ENCODE measurements around the gene HOXA13.

The HOXA13 gene

DNA sequence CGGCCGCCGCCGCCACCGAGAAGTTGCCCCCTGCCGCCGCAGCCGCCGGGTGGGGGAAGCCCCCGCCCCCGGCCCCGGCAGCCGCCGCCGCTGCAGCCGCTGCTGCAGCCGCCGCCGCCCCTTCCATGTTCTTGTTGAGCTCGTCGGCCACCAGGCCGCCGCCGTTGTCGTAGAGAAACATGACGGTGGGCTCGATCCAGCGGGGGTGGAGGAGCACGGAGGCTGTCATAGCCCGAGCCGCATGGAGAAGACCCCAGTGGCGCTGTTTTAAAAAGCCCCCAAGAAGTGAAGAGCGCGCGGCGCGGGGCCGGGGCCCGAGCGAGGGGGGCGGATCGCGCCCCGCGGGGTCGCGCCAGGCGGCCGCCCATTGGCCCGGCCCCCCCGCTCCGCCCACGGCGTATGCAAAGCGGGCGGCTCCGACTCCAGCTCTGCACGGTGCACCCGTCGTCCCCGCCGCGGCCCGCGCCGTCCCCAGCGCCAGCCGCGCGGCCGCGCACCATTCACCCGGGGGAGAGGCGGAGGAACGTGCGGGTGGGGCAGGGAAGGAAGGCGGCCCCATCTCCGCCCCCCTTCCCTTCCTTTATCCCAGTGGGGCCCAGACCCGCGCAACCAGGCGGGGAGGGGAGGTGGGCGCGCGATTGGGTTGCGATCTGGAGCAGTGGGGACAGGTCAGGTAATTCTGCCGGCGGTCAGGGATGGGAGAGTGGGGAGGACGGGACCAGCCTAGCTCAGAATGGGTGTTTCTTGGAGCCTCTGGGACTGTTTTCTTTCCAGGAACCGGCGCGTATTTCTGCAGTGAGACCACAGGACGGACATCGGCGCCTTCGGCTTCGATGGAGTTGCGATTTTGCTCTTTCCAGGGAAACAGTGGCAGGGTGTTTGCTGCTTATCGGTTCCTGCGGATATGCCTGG lies at the start of gene HOXA13:
TSS of gene HOXA13 (minus strand) at position 243 of the 912 bp plus-strand sequence. CDS start at position 229, 14 bp downstream.
- DNase-seq (ENCODE audit: insufficient read length, low spot score) (no peak), FAIRE-seq (no peak)
- TF ChIP-seq, protein P1, sequence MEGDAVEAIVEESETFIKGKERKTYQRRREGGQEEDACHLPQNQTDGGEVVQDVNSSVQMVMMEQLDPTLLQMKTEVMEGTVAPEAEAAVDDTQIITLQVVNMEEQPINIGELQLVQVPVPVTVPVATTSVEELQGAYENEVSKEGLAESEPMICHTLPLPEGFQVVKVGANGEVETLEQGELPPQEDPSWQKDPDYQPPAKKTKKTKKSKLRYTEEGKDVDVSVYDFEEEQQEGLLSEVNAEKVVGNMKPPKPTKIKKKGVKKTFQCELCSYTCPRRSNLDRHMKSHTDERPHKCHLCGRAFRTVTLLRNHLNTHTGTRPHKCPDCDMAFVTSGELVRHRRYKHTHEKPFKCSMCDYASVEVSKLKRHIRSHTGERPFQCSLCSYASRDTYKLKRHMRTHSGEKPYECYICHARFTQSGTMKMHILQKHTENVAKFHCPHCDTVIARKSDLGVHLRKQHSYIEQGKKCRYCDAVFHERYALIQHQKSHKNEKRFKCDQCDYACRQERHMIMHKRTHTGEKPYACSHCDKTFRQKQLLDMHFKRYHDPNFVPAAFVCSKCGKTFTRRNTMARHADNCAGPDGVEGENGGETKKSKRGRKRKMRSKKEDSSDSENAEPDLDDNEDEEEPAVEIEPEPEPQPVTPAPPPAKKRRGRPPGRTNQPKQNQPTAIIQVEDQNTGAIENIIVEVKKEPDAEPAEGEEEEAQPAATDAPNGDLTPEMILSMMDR (IDR thresholded peaks at IDR 0.05; ENCODE audit: insufficient read depth, missing control alignments), result no peak

DNA sequence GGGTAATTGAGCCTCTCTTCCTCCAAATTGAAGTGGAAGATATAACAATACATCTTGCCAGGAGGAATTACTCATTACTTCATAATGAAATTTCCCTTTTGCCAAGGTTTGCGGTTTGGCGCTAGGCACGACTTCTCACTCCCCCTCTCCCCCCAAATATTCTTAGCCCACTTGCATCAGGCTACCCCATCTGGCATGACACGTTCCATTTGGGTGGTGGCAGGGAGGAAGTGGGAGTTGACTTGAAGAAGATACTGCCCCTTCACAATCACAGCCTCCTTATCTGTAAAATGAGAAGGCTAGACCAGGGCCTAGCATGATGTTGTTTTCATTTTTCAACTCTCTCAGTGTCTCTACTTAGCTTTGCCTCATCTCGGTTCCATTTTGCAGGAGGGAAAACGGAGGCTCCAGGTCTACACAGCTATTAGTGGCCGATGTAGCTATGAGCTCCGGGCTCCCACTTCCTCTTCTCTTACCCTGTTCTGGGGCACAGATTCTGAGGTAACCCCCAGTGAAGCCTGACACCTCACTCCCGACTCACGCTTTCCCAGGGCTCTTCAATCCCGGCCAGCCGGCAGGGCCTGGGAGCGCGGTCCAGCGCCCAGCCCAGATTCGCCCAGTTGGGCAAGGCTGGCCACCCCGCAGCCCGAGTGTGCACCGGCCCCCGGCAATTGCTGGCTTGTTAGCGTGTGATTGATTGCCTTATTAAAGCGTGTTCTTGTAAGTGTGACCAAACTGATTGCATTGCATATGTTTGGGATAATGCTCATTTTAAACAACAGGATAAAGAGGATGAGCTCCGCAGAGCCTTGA lies 49.2 kb upstream of the HOXA13 start:
- no peak for DNase-seq (ENCODE audit: insufficient read length, low spot score)
- FAIRE-seq, result no peak
- TF ChIP-seq, protein P1 (IDR thresholded peaks at IDR 0.05; ENCODE audit: insufficient read depth, missing control alignments), result no peak

DNA sequence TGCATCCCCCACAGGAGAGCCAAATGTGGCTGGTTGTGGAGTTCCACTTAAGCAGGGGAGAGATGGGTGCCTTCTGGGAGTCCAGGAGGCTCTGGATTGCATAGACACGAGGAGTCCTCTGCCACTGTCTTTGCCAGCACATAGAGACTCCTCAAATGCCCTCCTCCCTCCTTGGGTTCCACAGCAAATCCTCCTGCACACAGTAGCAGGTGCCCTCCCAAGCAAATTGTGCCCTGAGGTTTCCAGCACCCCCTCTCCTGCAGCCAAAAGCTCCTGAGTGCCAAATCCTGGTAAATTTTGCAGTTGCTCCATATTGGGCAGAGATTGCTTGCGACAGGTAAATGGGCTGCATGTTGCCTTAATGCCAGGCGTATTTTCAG lies 48.5 kb upstream of the HOXA13 start:
- FAIRE-seq, result no peak
- no peak for DNase-seq (ENCODE audit: insufficient read length, low spot score)
- TF ChIP-seq, protein P1 (IDR thresholded peaks at IDR 0.05; ENCODE audit: insufficient read depth, missing control alignments), result no peak

DNA sequence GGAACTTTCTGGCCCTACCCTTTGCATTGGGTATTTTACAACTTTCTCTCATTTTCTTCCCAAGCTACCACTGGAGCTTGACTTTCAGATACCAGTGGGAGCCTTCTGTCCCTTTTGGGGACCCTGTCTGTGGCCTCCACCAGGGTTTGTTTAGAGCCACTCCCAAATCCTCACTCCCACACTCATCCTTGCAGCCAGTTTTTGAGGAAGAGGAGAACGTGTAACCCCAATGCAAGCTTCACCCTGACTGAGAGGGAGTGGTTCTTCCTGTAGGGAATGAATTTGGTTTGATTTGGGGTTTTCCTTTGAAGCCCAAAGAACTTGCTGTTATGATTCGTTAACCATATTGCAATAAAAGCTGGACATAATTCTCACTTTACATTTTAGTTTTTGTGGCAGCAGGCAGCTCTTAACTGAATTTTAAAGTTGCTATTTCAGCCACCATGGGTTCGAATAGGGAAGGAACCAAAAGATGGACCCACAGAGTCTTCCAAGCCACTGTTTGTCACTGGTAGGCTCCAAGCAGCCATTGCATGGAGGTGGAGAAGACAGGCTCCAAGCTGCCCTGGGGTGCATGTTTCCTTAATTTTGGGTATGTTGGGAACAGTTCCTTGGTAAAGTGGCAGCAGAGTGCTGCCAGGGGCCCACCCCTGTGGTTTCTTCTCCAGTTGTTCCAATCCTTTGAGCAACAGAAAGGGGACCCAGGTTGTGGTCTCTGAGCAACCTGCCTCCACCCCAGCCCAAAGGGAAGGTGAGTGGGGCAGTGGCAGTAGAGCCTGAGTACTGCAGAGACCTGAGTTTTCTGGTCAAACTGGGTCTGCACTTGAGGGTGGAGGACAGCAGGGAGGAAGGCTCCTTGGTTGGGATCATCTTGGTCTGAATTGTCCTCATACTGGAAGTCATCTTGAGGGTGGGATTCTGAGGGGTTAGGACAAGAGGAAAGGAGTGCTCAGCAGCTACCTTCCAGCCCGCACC lies 47.8 kb upstream of the HOXA13 start:
- FAIRE-seq (no peak), DNase-seq (ENCODE audit: insufficient read length, low spot score) (no peak)
- TF ChIP-seq, protein P1 (IDR thresholded peaks at IDR 0.05; ENCODE audit: insufficient read depth, missing control alignments), result no peak

DNA sequence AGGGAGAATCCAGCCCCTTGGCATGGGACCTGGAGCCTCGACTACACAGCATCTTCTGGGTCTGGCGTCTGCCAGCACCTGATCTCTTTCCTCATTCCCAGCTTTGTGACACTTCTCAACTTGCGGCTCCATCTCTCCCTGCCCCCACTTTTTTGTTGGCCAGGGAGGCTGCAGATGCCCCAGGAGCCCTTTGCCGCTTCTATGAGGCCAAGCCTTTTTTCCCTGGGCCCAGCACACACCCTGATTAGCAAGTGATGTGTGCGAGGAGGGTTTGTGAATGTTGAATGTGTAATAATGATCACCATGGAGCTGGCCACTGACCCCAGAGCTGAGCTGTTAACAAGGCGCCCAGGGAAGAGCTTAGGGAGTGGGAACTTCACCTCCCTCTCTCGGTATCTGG lies 47.1 kb upstream of the HOXA13 start:
- TF ChIP-seq, protein P1 (IDR thresholded peaks at IDR 0.05; ENCODE audit: insufficient read depth, missing control alignments), result no peak
- DNase-seq (ENCODE audit: insufficient read length, low spot score) (no peak), FAIRE-seq (no peak)

DNA sequence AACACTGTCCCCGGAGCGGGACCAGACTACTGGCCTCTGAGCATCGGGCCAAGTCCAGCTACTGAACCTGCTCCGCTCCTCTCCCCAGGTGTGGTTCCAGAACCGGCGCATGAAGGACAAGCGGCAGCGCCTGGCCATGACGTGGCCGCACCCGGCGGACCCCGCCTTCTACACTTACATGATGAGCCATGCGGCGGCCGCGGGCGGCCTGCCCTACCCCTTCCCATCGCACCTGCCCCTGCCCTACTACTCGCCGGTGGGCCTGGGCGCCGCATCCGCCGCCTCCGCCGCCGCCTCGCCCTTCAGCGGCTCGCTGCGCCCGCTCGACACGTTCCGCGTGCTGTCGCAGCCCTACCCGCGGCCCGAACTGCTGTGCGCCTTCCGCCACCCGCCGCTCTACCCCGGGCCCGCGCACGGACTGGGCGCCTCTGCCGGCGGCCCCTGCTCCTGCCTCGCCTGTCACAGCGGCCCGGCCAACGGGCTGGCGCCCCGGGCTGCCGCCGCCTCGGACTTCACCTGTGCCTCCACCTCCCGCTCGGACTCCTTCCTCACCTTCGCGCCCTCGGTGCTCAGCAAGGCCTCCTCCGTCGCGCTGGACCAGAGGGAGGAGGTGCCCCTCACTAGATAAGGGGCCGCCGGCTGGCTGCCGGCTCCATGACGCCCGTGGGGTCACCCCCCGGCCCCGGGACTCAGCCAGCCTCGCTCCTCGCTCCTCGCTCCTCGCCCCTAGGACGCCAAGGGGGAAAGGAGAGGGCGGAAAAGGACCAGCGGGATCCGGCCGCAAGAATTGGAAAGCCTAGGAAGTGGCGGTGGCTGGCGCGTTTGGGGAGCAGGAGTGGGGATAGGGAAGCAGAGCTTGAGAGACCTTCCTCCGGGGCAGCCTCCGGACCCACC lies 46.2 kb upstream of the HOXA13 start:
- DNase-seq (ENCODE audit: insufficient read length, low spot score) (no peak), FAIRE-seq (no peak)
- TF ChIP-seq, protein P1 (IDR thresholded peaks at IDR 0.05; ENCODE audit: insufficient read depth, missing control alignments), result no peak

All from D721Med (cell line).